ELR (cell line): ENCODE measurements around the gene NAXD.
"Not testable (repeated sequence)": the region's sequence is repeated elsewhere in the genome, so short reads cannot be mapped to it uniquely, and the experiment has no call there.

Source experiments
- DNase-seq: peaks from one replicate; pipeline ENCODE4 v3.0.0-alpha.2; 2015; ENCODE audit warnings: low read depth

Gene NAXD

DNA sequence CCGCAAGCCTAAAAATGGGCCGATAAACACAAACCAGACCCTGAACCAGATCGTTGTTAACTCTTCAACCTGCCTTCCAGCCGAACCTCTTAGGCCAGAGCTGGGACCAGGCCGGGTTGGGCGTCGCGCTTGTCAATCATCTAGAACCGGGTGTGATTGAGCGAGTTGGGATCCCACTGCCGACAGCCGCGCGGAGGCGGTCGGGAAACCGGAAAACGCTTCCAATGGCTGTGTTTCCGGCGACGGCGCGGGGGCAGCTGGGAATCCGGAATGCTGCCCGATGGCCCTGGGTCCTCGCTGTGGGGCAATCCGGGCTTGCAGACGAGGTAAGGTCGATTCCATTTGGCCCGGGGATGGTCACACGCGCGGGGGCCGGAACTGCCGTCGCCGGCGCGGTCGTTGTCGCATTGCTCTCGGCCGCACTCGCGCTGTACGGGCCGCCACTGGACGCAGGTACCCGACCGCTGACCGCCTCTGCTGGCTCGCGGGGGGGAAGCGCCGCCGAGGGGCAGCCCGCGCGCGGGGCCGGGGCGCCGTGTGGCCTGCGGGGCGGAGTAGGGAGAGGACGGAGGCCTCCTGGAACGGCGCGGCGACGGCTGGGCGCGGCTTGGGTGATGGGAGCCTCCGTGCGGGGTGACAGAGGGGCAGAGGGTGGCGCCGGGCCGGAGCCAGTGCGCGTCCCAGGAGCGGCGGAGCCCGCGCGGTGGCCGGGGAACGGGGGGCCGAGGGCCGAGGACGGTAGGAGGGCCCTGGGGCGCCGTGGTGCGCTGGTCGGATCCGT is at the start of gene NAXD:
TSS of gene NAXD (plus strand) at position 224 of the 781 bp plus-strand sequence. CDS start at position 281, 57 bp downstream.
- peak; percentile 97 for DNase-seq

DNA sequence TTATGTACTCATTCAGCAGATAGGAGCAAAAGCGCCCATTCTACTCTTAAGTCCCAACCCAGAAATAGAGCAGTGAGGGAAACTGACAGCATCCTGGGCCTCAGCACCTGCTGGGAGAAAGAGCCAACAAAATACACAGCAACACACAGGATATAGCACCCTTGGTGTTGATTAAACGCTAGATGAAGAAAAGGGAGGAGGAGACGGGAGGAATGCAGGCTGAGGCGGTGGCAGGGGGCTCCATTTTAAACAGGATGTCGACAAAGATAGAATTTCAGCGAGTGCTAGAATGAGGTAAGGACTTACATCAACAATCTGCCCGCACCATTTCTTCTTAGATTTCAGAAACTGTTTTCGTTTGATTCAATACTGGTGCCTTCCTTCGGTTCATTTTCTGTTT is 49.2 kb upstream of the NAXD start:
- DNase-seq: no peak

- no peak for DNase-seq
Observed at GRCh38 chr13:110568612-110569011, 46.7 kb upstream of the NAXD start.

DNA sequence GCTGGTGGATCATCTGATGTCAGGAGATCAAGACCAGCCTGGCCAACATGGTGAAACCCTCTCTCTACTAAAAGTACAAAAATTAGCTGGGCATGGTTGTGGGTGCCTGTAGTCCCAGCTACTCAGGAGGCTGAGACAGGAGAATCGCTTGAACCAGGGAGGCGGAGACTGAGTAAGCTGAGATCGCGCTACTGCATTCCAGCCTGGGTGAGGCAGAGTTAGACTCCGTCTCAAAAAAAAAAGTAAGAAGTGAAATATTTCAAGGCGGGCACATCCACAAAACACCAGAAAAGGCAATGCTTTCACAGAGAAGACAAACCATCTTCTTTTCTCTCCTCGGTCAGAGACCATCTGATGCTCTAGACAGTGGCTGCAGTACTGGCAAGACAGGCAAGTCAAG is 45.4 kb upstream of the NAXD start:
- not testable (repeated sequence) for DNase-seq

DNA sequence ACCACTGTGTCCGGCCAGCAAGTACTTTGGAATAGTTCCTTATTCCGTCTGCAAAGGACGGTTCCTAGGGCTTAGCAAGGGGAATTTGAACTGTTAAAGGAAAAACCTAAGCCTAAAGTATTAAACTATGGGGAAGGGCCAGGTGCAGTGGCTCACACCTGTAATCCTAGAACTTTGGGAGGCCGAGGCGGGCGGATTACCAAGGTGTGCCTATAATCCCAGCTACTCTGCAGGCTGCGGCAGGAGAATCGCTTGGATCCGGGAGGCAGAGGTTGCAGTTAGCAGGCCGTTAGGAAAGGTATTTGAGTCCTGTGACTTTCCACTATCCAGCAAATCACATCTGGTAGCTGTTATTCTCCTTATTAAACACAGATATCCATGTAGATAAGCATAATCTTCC is 44.5 kb upstream of the NAXD start:
- DNase-seq: no peak

- DNase-seq: no peak
Observed at GRCh38 chr13:110571896-110572777, 43.2 kb upstream of the NAXD start.

DNA sequence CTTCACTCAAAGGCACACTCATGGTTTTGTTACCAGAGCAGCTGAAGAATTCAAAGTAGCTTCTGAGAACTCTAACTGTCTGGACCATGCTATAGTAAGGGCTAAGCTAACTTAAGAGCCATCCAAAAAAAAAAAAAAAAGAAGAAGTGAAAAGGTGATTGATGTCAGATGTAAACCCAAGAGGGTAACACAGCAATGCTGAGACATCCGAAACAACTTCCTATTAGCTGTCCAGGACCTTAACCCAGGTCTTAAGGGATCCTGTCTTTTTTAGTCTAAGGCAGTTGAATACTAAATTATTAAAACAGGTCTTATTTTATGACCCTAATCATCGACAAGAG is 42.6 kb upstream of the NAXD start:
- no peak for DNase-seq

DNA sequence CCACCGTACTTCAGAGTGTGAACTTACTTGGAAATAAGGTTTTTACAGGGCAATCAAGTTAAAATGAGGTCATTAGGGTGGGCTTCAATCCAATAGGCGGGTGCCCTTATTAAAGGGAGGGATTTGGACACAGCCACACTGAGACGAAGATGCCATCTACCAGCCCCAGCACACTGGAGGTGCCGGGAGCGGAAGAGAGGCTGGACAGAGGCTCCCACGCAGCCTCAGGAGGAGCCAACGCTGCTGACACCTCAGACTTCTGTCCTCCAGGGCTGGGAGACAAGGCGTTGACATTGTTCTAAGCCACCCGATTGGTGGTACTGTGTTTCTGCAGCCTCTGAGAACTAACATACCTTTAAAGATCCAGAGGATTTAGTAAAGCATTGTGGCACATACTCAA is 41.2 kb upstream of the NAXD start:
- DNase-seq: no peak

GRCh38 chr13:110575322-110576069 is 39.8 kb upstream of the NAXD start:
- peak; percentile 48 for DNase-seq

- DNase-seq: no peak
Observed at GRCh38 chr13:110576070-110576394, 39.3 kb upstream of the NAXD start.

- DNase-seq: no peak
Observed at GRCh38 chr13:110576736-110577476, 38.4 kb upstream of the NAXD start.

- DNase-seq: no peak
Observed at GRCh38 chr13:110578363-110578762, 37.0 kb upstream of the NAXD start.

DNA sequence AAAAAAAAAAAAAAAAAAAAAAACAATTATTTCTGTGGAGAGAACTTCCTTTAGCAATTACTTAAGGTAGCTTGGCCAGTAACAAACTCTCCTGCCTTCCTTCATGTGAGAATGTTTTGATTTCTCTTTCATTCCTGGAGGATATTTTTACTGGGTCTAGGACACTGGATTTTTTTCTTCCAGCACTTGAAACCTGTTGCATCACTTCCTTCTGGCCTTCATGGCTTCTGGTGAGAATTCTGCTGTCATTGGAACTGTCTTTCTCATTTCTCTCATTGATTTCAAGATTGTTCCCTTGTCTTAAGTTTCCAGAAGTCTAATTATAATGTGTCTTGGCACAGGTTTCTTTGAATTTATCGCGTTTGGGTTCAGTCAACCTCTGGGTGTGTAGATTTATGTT is 34.5 kb upstream of the NAXD start:
- peak; percentile 12 for DNase-seq

DNA sequence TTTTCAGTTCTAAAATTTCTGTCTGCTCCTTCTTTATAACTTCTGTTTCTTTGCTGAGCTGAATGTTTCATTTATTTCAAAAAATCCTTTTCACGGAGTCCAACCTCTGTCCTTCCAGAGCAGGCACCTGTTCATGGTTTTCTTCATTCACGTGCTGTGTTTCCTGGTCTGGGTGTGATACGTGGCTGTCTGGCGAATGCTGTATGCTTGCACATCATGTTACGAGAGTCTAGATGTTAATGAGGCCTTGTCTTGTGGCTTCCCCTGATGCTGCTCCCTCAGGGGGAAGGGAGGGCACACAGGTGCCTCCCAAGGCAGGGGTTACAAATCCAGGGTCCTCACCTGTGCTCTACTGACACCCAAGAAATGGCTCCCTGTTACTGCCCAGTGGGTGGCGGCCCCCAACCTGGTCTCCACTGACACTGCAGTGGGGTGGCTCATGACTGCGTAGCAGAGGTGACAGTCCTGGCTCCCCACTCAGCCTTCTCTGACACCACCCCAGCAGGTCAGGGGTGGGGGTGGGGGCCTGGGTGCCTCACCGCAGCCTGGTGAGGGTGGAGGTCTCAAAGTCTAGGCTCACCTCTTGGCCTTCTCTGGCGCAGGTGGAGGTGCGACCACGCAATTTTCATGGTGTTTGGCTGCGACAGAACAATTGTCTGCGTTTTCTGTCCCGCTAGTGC is 33.7 kb upstream of the NAXD start:
- DNase-seq: no peak

- no peak for DNase-seq
Observed at GRCh38 chr13:110582421-110582954, 32.9 kb upstream of the NAXD start.

- DNase-seq: no peak
Observed at GRCh38 chr13:110583178-110583865, 32.0 kb upstream of the NAXD start.

GRCh38 chr13:110589793-110590390 is 25.5 kb upstream of the NAXD start:
- DNase-seq: no peak

DNA sequence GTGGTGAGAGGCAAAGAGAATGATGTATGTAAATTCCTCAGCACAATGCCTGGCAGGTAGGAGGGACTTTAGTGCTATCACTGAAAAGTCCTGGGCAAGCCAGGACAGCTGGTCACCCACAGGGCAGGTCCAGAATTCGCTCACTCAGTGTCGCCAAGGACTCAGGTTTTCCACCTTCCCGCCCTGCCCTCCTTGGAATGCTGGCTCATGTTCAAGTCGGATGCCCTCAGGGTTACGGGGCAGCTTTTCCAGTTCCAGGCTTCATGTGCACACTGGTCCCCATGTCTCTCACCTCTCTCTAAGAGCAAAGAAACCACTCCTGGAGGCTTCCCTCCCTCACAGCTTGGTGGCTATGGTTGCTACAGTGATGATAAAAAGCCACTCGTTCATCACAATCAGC is 24.8 kb upstream of the NAXD start:
- DNase-seq: no peak

- peak; percentile 67 for DNase-seq
Observed at GRCh38 chr13:110592665-110593064, 22.7 kb upstream of the NAXD start.
